NCI-H2227 (cell line): ENCODE data around the gene CCDC92.
A peak's percentile ranks its signal among the peaks of the same experiment; 100 is the strongest.

Source experiments
- DNase-seq: peaks from one replicate; lab custom pipeline; 2025; ENCODE audit not compliant: unreplicated experiment; lab: John Stamatoyannopoulos, UW

Gene CCDC92

GRCh38 chr12:123976227-123976826, 3.7 kb upstream of the CCDC92 start:
- DNase-seq, result no peak

DNA sequence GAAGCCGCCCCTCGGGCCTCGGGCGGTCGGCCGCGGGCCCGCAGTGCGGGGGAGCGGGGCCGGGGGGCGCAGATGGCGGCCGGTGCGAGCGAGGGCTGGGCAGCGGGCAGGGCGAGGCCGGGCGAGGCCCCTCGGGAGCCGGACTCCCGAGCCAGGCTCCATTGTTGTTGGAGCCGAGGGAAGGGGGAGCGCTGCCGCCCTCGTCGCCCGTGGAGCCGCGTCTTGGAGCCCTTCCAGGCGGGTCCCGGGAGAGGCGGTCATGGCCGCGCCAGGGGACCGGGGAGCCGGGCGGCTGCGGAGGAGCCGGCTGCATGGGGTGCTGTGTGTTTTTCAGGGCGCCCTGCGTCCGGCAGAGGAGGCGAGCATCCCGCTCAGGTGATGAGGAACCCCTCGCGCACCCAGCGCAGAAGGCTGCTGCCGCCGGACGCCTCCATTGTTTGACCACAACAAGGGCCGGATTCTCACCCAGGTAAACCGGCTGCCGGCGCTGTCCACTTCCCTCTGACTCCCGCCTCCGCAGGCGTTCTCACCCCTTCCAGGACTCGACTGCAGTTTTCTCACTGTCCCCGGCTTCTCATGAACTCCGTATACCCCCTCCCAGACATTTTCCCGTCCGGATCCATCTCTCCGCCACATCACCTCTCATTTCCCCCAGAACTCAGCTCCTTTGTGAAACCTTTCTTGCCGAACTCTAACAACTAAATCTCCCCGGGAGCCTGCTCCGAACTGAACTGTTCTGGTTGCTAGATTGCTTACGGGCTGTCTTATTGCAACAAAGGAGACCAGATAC, 1.1 kb upstream of the CCDC92 start:
- DNase-seq, result peak; percentile 67

DNA sequence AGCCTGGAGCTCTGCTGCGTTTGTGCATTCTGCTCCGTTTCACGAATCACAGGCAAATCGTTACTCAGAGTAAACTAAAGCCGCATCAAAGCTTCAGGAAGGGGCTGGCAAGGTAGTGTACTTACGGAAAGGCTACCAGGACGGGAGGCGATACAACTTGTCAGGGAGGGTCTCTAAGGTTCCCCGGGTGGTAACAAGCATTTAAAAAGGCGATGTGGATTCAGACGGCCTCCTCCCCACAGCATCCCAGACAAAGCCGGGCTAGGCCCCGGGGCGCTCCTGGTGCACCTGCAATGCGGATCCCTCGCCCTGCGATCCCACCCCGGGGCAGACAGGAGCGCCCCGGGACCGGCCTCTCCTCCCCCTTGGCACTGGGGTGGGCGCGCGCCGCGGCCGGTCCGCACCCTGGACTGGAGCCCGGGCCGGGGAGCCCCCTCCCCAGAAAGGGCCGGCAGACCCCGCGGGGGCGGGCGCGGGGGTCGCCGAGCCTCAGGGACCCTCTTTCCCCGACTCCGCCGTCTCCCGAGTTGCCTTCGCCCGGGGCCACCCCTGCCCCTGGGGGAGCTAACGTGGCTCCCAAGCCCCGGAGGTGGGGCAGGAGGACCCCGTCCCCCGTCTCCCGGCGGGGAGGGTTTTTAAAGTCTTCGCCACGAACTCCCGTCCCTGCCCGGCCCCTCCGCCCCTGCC, 718 bp downstream of the CCDC92 start:
- peak; percentile 65 for DNase-seq

DNA sequence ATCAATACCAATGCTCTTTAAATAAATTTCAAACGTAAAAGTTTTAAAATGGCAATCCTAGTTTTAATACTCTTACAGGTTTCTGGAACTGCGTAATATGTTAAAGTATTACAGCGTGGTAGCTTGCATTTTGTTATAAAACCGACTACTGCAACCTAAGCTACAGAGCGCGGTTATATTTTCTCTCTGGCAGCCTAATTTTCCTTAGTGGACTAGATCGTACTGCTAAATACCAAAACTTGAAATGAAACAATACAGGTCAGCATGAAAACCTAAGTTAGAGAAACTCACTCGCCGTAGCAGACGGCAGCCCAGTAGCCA, 1.2 kb downstream of the CCDC92 start:
- DNase-seq, result no peak

DNA sequence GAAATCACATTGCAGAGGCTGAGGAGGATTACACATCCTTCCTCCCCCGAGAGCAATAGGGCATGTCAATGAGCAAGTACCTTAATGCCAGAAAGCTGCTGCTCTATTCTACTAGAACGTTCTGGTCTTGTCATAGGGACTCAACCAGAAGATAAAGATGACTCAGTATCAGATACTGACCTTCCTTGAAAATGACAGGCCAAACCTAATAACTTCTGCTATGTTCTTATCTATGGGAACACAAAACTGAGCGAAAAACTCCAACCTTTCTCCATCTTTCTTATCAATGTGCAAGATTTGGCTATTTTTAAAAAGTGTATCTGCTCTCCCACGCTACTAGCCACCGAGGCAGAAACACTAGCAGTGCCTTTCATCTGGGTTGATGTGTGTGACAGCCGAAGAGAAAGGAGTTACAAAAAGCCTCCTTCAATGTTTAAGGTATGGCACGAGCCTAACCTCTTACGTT, 5.5 kb downstream of the CCDC92 start:
- no peak for DNase-seq

- DNase-seq, result no peak
Measured at GRCh38 chr12:123966596-123966995, 6.0 kb downstream of the CCDC92 start.

- no peak for DNase-seq
Measured at GRCh38 chr12:123965382-123965781, 7.2 kb downstream of the CCDC92 start.

DNA sequence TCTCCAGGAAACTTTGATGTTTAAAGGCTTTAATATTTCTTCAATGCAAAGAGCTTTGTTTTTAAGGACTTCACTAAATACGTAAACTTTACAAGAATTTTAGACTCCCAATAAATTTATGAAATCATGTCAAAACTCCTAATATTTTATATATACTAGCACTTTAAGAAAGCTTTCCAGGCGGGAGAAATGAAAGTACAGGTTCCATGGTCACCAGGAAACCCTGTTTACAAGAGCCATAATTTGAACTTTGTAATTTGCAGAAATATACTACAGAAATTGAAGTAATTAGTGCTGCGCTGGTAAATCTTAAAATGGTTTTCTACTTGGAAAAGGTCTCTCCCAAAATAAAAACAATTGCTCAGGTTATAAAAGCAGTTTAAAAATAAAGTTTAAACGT, 8.8 kb downstream of the CCDC92 start:
- no peak for DNase-seq

GRCh38 chr12:123962513-123962912, 10.1 kb downstream of the CCDC92 start:
- DNase-seq, result no peak

GRCh38 chr12:123961585-123962345, 10.9 kb downstream of the CCDC92 start:
- no peak for DNase-seq

- DNase-seq, result no peak
Measured at GRCh38 chr12:123960856-123961255, 11.8 kb downstream of the CCDC92 start.

- DNase-seq, result peak; percentile 47
Measured at GRCh38 chr12:123960029-123960735, 12.4 kb downstream of the CCDC92 start.

DNA sequence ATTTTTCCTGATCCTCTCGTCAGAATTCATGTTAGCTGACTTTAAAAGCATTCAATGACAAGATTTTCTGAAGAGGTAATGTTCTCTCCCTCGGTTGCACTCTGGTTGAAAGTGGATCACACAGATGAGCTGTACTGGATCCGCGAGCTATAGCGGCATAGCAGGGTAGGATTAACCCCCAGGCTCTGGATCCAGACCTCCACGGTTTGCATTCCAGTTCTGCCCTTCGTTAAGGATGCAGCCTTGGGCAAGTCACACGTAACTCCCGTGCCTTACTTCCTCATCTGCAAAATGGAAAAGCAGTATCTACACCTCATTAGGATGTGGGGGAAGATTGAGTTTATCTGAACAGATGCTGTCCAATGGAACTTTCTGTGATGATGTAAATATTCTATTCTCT, 13.8 kb downstream of the CCDC92 start:
- no peak for DNase-seq

- DNase-seq, result no peak
Measured at GRCh38 chr12:123958462-123958861, 14.2 kb downstream of the CCDC92 start.

DNA sequence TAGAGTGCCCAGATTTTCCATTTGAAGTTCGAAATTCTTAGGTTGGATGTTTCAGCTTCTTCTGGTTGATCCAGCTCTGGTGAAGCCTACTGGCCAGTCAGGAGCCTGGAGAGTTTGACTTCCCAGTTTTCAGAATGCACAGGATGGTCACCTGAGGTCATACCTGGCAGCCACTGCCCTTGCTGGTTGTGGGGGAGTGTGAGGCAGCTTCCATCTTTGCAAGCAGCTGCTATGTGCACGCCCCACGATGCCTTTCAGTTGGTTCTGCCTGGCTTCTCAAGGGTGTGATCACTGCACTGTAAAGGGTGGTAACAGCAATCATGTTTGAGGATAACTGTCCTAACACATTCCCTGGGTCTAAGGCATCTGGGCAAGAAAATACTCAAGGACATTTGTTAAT, 15.4 kb downstream of the CCDC92 start:
- peak; percentile 20 for DNase-seq

DNA sequence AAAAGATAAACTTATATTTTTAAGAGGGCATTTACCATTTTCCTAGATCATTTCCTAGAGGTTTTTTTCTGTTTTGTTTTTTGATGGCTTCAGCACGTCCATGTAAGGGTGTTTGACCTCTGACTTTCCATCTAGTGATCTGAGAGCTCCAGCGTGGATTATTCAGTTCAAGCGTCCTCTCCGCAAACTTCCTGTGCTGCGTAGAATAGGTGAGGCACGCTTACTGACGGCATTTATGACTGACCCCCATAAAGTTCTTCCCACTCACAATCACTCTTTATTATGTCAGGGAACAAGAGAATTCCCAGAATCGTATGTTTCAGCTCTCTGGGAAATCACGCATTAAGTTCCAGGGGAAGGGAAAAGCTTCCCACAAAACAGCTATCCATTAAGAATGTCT, 16.4 kb downstream of the CCDC92 start:
- no peak for DNase-seq

DNA sequence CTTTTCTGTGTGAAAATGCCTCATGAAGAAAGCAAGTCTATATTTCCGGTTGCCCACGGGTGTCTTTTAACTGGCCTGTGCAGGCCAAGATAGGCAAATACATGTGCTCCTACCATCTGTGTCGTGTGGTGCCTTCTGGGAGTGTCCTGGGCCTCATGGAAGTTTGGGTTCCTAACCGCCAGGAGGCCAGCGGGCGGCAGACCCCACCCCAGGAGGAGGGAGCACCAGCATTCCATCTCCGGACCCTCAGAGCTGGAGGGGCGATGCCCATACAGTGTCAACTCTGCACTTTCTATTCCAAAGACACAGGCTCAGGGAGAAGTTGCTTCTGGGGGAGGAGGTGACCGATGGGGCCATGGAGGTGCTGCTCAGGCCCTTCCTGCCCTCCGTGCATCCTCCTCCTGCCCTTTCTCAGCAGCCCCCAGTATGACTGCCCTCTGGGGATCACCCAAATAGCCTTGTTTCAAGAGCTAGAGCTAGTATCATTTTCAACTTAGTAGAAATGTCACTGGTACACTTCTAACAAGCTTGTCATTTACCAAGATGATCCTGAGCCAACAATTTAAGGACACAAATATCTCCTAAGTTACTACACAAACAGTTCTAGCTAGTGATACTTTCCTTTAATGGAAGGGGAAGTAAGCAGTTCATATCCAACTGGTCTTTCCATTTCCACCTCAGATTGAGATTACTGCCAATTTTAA, 17.8 kb downstream of the CCDC92 start:
- no peak for DNase-seq

- DNase-seq, result no peak
Measured at GRCh38 chr12:123952037-123952436, 20.6 kb downstream of the CCDC92 start.

GRCh38 chr12:123951467-123951866, 21.2 kb downstream of the CCDC92 start:
- DNase-seq, result no peak
